Astrocyte (in vitro differentiated cells and primary cell): ENCODE measurements around the gene SUMF1. TPM values are rescaled to one million over a fixed set of nuclear protein-coding genes. Genes with fewer than 3 reads are reported as not detected.

Experiments
- DNase-seq: peaks from one replicate; pipeline ENCODE4 v3.0.0-alpha.2; 2010; ENCODE audit warnings: low read depth
- FAIRE-seq: peaks from 2 replicates; lab custom pipeline; 2011; peaks lifted over from hg19 to GRCh38; lab: Jason Lieb, UNC
- H2AFZ ChIP-seq: 2 replicates; pipeline ENCODE4 v1.6.0; 2012; ENCODE audit warnings: low read depth, low read length, inconsistent platforms
- H3K27ac ChIP-seq: 2 replicates; pipeline ENCODE4 v1.5.1; 2011; ENCODE audit warnings: low read depth, low read length, inconsistent platforms
- H3K27me3 ChIP-seq: 2 replicates; pipeline ENCODE4 v1.6.0; 2011; ENCODE audit warnings: low read length, inconsistent platforms; ENCODE audit not compliant: insufficient read depth
- H3K36me3 ChIP-seq: 2 replicates; pipeline ENCODE4 v1.5.1; 2011; ENCODE audit warnings: low read length, inconsistent platforms; ENCODE audit not compliant: insufficient read depth
- H3K4me1 ChIP-seq: 2 replicates; pipeline ENCODE4 v1.5.1; 2011; ENCODE audit warnings: low read length, inconsistent platforms; ENCODE audit not compliant: insufficient read depth
- H3K4me2 ChIP-seq: 2 replicates; pipeline ENCODE4 v1.6.0; 2012; ENCODE audit warnings: low read length, inconsistent platforms
- H3K4me3 ChIP-seq: 2 replicates; pipeline ENCODE4 v1.5.1; 2011; ENCODE audit warnings: low read depth, mild to moderate bottlenecking, low read length, inconsistent platforms; ENCODE audit not compliant: insufficient read depth
- H3K79me2 ChIP-seq: 2 replicates; pipeline ENCODE4 v1.6.0; 2012; ENCODE audit warnings: mild to moderate bottlenecking, low read length, inconsistent platforms; ENCODE audit not compliant: insufficient read depth
- H3K9ac ChIP-seq: 2 replicates; pipeline ENCODE4 v1.6.0; 2012; ENCODE audit warnings: mild to moderate bottlenecking, low read length, inconsistent platforms
- H3K9me3 ChIP-seq: 2 replicates; pipeline ENCODE4 v1.5.1; 2012; ENCODE audit warnings: low read depth, mild to moderate bottlenecking, low read length, inconsistent platforms; ENCODE audit not compliant: insufficient read depth
- H4K20me1 ChIP-seq: 2 replicates; pipeline ENCODE4 v1.6.0; 2012; ENCODE audit warnings: low read length, inconsistent platforms; ENCODE audit not compliant: insufficient read depth
- H3K27ac Mint-ChIP-seq: one replicate; pipeline ENCODE4 v1.8.0; 2021; ENCODE audit warnings: mild to moderate bottlenecking, mixed read lengths; ENCODE audit not compliant: unreplicated experiment
- H3K27me3 Mint-ChIP-seq: one replicate; pipeline ENCODE4 v1.8.0; 2021; ENCODE audit warnings: low read depth, mixed read lengths; ENCODE audit not compliant: unreplicated experiment
- H3K36me3 Mint-ChIP-seq: one replicate; pipeline ENCODE4 v1.8.0; 2021; ENCODE audit warnings: low read depth, mixed read lengths; ENCODE audit not compliant: unreplicated experiment
- H3K4me1 Mint-ChIP-seq: one replicate; pipeline ENCODE4 v1.8.0; 2021; ENCODE audit warnings: low read depth, mixed read lengths; ENCODE audit not compliant: unreplicated experiment
- H3K4me3 Mint-ChIP-seq: one replicate; pipeline ENCODE4 v1.8.0; 2021; ENCODE audit warnings: mild to moderate bottlenecking, moderate library complexity, mixed read lengths; ENCODE audit not compliant: unreplicated experiment
- H3K9me3 Mint-ChIP-seq: one replicate; pipeline ENCODE4 v1.8.0; 2021; ENCODE audit warnings: mild to moderate bottlenecking, mixed read lengths; ENCODE audit not compliant: unreplicated experiment
- EZH2 ChIP-seq: IDR thresholded peaks from 2 replicates; pipeline ENCODE4 v1.6.1; 2012; ENCODE audit warnings: mild to moderate bottlenecking, low read length, inconsistent platforms; ENCODE audit not compliant: insufficient read depth
- total RNA-seq: library from RNA; stranded (reverse); gene quantifications from 2 replicates; pipeline ENCODE4 v1.2.1, GENCODE V29; 2021
- TF ChIP-seq, protein P1 (sequence below): IDR thresholded peaks from 2 replicates; pipeline ENCODE4 v1.5.1; 2011; ENCODE audit warnings: low read depth, mild to moderate bottlenecking, inconsistent platforms, low read length, moderate library complexity; ENCODE audit not compliant: insufficient read depth

Gene SUMF1
- total RNA-seq, 1 donor from 2014 or later = 17.4 TPM

DNA sequence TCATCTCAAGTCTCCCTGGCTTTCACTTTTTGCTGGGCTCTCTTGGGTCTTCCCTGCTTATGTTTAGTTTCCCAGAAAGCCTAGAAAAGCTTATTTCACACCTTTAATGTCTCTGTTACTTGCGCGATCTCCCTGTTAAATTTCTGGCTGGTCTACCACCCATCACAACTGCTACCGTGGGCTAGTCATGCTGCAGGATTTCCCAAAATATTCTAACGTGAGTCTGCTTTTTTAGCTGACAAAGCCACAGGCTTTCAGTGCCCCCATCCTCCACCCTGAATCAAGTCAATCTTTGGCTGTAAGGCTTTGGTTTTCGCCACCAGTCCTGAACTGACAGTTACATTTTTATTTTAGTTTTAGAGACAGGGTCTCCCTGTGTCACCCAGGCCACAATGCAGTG is 74.1 kb downstream of the SUMF1 start:
- DNase-seq = no peak
- H3K27me3 Mint-ChIP-seq = no peaks in the 10 kb centered on the region
- H3K27me3 ChIP-seq = no peaks in the 10 kb centered on the region
- FAIRE-seq = no peak
- H3K9ac ChIP-seq = no peak overlapping the region
- H3K4me3 Mint-ChIP-seq = no peak overlapping the region
- H3K27ac Mint-ChIP-seq = no peak overlapping the region
- H2AFZ ChIP-seq = no peak overlapping the region
- no peak for TF ChIP-seq EZH2
- TF ChIP-seq, protein P1, sequence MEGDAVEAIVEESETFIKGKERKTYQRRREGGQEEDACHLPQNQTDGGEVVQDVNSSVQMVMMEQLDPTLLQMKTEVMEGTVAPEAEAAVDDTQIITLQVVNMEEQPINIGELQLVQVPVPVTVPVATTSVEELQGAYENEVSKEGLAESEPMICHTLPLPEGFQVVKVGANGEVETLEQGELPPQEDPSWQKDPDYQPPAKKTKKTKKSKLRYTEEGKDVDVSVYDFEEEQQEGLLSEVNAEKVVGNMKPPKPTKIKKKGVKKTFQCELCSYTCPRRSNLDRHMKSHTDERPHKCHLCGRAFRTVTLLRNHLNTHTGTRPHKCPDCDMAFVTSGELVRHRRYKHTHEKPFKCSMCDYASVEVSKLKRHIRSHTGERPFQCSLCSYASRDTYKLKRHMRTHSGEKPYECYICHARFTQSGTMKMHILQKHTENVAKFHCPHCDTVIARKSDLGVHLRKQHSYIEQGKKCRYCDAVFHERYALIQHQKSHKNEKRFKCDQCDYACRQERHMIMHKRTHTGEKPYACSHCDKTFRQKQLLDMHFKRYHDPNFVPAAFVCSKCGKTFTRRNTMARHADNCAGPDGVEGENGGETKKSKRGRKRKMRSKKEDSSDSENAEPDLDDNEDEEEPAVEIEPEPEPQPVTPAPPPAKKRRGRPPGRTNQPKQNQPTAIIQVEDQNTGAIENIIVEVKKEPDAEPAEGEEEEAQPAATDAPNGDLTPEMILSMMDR = no peak
- no peak overlapping the region for H3K27ac ChIP-seq
- no peaks in the 10 kb centered on the region for H4K20me1 ChIP-seq
- peaks cover 1% of the 10 kb centered on the region for H3K36me3 Mint-ChIP-seq
- H3K79me2 ChIP-seq = no peaks in the 10 kb centered on the region
- H3K4me3 ChIP-seq = no peak overlapping the region
- H3K9me3 Mint-ChIP-seq = no peaks in the 10 kb centered on the region
- H3K4me2 ChIP-seq = no peak overlapping the region
- no peaks in the 10 kb centered on the region for H3K9me3 ChIP-seq
- H3K4me1 Mint-ChIP-seq = peaks cover 3% of the 10 kb centered on the region
- H3K4me1 ChIP-seq = peaks cover 20% of the 10 kb centered on the region
- no peaks in the 10 kb centered on the region for H3K36me3 ChIP-seq

DNA sequence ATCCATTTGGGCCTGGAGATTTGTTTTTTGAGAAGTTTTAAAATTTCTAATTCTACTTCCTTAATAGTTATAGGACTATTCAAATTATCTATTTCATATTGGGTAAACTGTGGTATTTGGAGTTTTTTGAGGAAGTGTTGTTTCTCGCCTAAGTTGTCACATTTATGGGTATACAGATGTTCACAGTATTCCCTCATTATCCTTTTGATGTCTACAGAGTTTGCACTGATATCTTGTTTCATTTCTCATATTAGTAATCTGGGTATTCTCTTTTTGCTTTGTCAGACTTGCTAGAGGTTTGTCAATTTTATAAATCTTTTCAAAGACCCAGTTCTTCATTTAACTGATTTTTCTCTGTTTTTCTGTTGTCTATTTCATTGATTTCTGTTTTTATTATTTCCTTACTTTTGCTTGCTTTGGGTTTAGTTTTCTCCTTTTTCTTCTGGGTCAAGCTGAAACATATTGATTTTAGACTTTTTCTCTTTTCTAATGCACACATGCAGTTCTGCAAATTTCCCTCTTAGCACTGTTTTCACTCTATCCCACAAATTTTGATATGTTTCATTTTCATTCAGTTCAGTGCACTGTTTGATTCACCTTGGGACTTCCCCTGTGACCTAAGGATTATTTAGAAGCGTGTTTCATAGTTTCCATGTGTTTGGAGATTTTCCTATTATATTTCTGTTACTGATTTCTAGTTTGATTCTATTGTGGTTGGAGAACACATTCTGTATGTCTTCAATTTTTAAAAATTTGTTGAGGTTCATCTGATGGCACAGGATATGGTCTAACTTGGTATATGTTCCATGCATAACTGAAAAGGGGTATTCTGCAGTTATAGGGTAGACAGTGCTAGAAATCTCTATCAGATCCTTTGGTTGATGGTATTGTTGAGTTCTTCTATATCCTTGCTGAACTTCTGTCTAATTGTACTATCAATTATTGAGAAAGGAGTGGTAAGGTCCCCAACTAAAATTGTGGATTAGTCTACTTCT is 79.6 kb downstream of the SUMF1 start:
- no peak for TF ChIP-seq EZH2
- TF ChIP-seq, protein P1 = no peak
- no peaks in the 10 kb centered on the region for H3K27me3 ChIP-seq
- no peak overlapping the region for H3K4me3 ChIP-seq
- H4K20me1 ChIP-seq = no peaks in the 10 kb centered on the region
- no peak overlapping the region for H3K4me2 ChIP-seq
- H3K9ac ChIP-seq = no peak overlapping the region
- no peak overlapping the region for H3K4me3 Mint-ChIP-seq
- DNase-seq (no peak), FAIRE-seq (no peak)
- no peaks in the 10 kb centered on the region for H3K9me3 Mint-ChIP-seq
- H3K27me3 Mint-ChIP-seq = no peaks in the 10 kb centered on the region
- no peaks in the 10 kb centered on the region for H3K79me2 ChIP-seq
- no peak overlapping the region for H3K27ac ChIP-seq
- H2AFZ ChIP-seq = no peak overlapping the region
- no peak overlapping the region for H3K27ac Mint-ChIP-seq
- no peaks in the 10 kb centered on the region for H3K4me1 ChIP-seq
- no peaks in the 10 kb centered on the region for H3K4me1 Mint-ChIP-seq
- no peaks in the 10 kb centered on the region for H3K36me3 Mint-ChIP-seq
- no peaks in the 10 kb centered on the region for H3K36me3 ChIP-seq
- H3K9me3 ChIP-seq = no peaks in the 10 kb centered on the region

DNA sequence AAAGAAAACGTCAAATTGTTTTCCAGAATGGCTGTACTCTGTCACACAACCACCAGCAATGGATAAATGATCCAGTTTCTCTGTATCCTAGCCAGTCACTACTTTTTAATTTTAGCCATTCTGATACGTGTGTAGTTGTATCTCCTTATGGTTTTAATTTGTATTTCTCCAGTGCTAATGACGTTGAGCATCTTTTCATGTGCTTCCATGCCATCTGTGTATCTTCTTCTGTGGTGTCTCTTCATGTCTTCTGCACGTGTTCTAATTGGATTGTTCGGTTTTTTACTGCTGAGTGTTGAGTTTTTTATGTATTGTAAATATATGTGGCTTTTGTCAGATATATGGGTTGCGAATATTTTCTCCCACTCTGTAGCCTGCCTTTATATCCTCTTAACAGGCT is 81.9 kb downstream of the SUMF1 start:
- H3K4me3 ChIP-seq = no peak overlapping the region
- no peaks in the 10 kb centered on the region for H3K27me3 ChIP-seq
- TF ChIP-seq, protein P1 = no peak
- no peaks in the 10 kb centered on the region for H3K79me2 ChIP-seq
- H2AFZ ChIP-seq = no peak overlapping the region
- H4K20me1 ChIP-seq = no peaks in the 10 kb centered on the region
- peaks cover 6% of the 10 kb centered on the region for H3K36me3 Mint-ChIP-seq
- no peaks in the 10 kb centered on the region for H3K4me1 Mint-ChIP-seq
- no peak overlapping the region for H3K4me3 Mint-ChIP-seq
- H3K9me3 Mint-ChIP-seq = peaks cover 1% of the 10 kb centered on the region
- no peaks in the 10 kb centered on the region for H3K36me3 ChIP-seq
- no peak for FAIRE-seq
- H3K27me3 Mint-ChIP-seq = no peaks in the 10 kb centered on the region
- H3K27ac Mint-ChIP-seq = no peak overlapping the region
- no peak for DNase-seq
- H3K4me1 ChIP-seq = no peaks in the 10 kb centered on the region
- no peak overlapping the region for H3K9ac ChIP-seq
- H3K9me3 ChIP-seq = no peaks in the 10 kb centered on the region
- no peak overlapping the region for H3K4me2 ChIP-seq
- H3K27ac ChIP-seq = no peak overlapping the region
